DOHH2 (cell line): ENCODE measurements around the gene RBPMS2.
"Not testable (repeated sequence)": the region's sequence is repeated elsewhere in the genome, so short reads cannot be mapped to it uniquely, and the experiment has no call there.

ENCODE experiments used
- H3F3A ChIP-seq: fragments of 200-600 bp; sonication (generic), shearing (Covaris generic); 2 replicates; pipeline ENCODE4 v1.6.0; 2016; ENCODE audit warnings: antibody characterized with exemption, mild to moderate bottlenecking; ENCODE audit not compliant: control insufficient read depth, insufficient read depth
- H3K27ac ChIP-seq: fragments of 200-600 bp; sonication (generic); 2 replicates; pipeline ENCODE4 v1.5.1; 2014; ENCODE audit warnings: low read depth, mild to moderate bottlenecking, low read length, moderate library complexity
- H3K27me3 ChIP-seq: fragments of 200-600 bp; sonication (generic); 2 replicates; pipeline ENCODE4 v1.6.1; 2014; ENCODE audit warnings: mild to moderate bottlenecking, low read length, mixed read lengths; ENCODE audit not compliant: control insufficient read depth
- H3K36me3 ChIP-seq: fragments of 200-600 bp; sonication (generic); 2 replicates; pipeline ENCODE4 v1.6.1; 2014; ENCODE audit warnings: mild to moderate bottlenecking, low read length, moderate library complexity, mixed read lengths; ENCODE audit not compliant: control insufficient read depth
- H3K4me1 ChIP-seq: fragments of 200-600 bp; sonication (generic); 2 replicates; pipeline ENCODE4 v1.6.1; 2014; ENCODE audit warnings: mild to moderate bottlenecking, low read length, mixed read lengths; ENCODE audit not compliant: control insufficient read depth
- H3K4me2 ChIP-seq: fragments of 200-600 bp; sonication (generic); 2 replicates; pipeline ENCODE4 v1.6.0; 2014; ENCODE audit warnings: mild to moderate bottlenecking, low read length, moderate library complexity
- H3K4me3 ChIP-seq: fragments of 200-600 bp; sonication (generic); 2 replicates; pipeline ENCODE4 v1.5.1; 2014; ENCODE audit warnings: mild to moderate bottlenecking, low read length, mixed read lengths
- H3K79me2 ChIP-seq: fragments of 200-600 bp; sonication (generic); 2 replicates; pipeline ENCODE4 v1.6.1; 2014; ENCODE audit warnings: mild to moderate bottlenecking, low read length, mixed read lengths; ENCODE audit not compliant: control insufficient read depth
- H3K9me2 ChIP-seq: fragments of 200-600 bp; sonication (generic); replicated peaks from 2 replicates; pipeline ENCODE4 v1.6.1; 2014; ENCODE audit warnings: mild to moderate bottlenecking, low read length, mixed read lengths; ENCODE audit not compliant: control insufficient read depth
- H3K9me3 ChIP-seq: fragments of 200-600 bp; sonication (generic); 2 replicates; pipeline ENCODE4 v1.6.1; 2014; ENCODE audit warnings: antibody characterized with exemption, low read length, mixed read lengths; ENCODE audit not compliant: control insufficient read depth, insufficient read depth
- H4K20me1 ChIP-seq: fragments of 200-600 bp; sonication (generic); 2 replicates; pipeline ENCODE4 v1.6.0; 2014; ENCODE audit warnings: low read depth, mild to moderate bottlenecking, antibody characterized with exemption, low read length, moderate library complexity; ENCODE audit not compliant: control insufficient read depth, insufficient read depth
- EZH2phosphoT487 ChIP-seq: fragments of 200-600 bp; sonication (generic); IDR thresholded peaks from 2 replicates; pipeline ENCODE4 v1.6.1; 2017; ENCODE audit warnings: borderline replicate concordance, mild to moderate bottlenecking, antibody characterized with exemption, low read length, moderate library complexity, mixed read lengths
- TF ChIP-seq, protein P1 (sequence below): fragments of 200-600 bp; sonication (generic); IDR thresholded peaks from one replicate; pipeline ENCODE4 v1.5.1; 2014; ENCODE audit warnings: antibody characterized with exemption, mild to moderate bottlenecking, low read depth, low read length; ENCODE audit not compliant: poor library complexity, severe bottlenecking

RBPMS2 gene

DNA sequence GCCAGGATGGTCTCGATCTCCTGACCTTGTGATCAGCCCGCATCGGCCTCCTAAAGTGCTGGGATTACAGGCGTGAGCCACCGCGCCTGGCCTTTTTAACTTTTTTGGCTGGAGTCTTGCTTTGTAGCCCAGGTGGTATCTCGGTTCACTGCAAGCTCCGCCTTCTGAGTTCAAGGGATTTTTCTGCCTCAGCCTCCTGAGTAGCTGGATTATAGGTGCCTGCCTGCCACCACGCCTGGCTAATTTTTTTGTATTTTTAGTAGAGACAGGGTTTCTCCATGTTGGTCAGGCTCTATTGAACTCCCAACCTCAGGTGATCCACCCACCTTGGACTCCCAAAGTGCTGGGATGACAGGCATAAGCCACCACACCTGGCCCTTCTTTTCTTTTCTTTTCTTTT is 20.5 kb upstream of the RBPMS2 start:
- H3F3A ChIP-seq, H3K4me2 ChIP-seq, H3K79me2 ChIP-seq, H3K27ac ChIP-seq, H3K9me3 ChIP-seq, H3K4me3 ChIP-seq, H3K36me3 ChIP-seq, H4K20me1 ChIP-seq, H3K9me2 ChIP-seq, H3K4me1 ChIP-seq, H3K27me3 ChIP-seq: not testable (repeated sequence)

DNA sequence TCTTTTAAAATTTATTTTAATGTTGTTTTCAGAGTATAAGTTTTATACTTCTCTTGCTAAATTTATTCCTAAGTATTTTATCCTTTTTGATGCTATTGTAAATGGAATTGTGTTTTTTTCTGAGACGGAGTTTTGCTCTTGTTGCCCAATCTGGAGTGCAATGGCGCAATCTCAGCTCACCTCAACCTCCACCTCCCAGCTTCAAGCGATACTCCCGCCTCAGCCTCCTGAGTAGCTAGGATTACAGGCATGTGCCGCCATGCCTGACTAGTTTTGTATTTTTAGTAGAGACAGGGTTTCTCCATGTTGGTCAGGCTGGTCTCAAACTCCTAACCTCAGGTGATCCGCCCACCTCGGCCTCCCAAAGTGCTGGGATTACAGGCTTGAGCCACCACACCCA is 19.9 kb upstream of the RBPMS2 start:
- not testable (repeated sequence) for H3F3A ChIP-seq, H4K20me1 ChIP-seq, H3K4me3 ChIP-seq, H3K27me3 ChIP-seq, H3K27ac ChIP-seq, H3K36me3 ChIP-seq, H3K4me1 ChIP-seq, H3K9me3 ChIP-seq, H3K79me2 ChIP-seq, H3K9me2 ChIP-seq, H3K4me2 ChIP-seq

DNA sequence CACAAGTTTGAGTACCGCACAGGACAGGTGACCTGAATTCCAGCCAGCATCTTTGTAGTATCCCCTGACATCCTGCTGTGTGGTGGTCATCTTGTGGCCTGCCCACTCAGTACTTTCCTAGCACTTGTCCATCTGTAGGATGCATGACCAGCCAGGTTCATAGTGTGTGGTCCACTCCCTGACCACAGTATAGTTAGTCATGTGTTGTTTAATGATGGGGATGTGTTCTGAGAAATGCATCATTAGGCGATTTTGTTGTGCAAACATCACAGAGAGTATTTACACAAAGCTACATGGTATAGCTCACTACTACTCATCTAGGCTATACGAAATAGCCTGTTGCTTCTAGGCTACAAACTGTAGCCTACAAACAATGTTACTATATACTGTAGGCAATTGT is 16.9 kb upstream of the RBPMS2 start:
- Histone ChIP-seq H3K27me3 (no peaks in the 10 kb centered on the region), H3K9me2 (no peaks in the 10 kb centered on the region), H3K79me2 (no peaks in the 10 kb centered on the region), H3K4me1 (no peaks in the 10 kb centered on the region), H3K27ac (no peak overlapping the region), H4K20me1 (no peaks in the 10 kb centered on the region), H3K9me3 (no peaks in the 10 kb centered on the region), H3F3A (no peaks in the 10 kb centered on the region), H3K4me2 (no peak overlapping the region), H3K4me3 (no peak overlapping the region), H3K36me3 (no peaks in the 10 kb centered on the region)
- TF ChIP-seq EZH2phosphoT487: no peak
- TF ChIP-seq, protein P1, sequence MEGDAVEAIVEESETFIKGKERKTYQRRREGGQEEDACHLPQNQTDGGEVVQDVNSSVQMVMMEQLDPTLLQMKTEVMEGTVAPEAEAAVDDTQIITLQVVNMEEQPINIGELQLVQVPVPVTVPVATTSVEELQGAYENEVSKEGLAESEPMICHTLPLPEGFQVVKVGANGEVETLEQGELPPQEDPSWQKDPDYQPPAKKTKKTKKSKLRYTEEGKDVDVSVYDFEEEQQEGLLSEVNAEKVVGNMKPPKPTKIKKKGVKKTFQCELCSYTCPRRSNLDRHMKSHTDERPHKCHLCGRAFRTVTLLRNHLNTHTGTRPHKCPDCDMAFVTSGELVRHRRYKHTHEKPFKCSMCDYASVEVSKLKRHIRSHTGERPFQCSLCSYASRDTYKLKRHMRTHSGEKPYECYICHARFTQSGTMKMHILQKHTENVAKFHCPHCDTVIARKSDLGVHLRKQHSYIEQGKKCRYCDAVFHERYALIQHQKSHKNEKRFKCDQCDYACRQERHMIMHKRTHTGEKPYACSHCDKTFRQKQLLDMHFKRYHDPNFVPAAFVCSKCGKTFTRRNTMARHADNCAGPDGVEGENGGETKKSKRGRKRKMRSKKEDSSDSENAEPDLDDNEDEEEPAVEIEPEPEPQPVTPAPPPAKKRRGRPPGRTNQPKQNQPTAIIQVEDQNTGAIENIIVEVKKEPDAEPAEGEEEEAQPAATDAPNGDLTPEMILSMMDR: no peak

DNA sequence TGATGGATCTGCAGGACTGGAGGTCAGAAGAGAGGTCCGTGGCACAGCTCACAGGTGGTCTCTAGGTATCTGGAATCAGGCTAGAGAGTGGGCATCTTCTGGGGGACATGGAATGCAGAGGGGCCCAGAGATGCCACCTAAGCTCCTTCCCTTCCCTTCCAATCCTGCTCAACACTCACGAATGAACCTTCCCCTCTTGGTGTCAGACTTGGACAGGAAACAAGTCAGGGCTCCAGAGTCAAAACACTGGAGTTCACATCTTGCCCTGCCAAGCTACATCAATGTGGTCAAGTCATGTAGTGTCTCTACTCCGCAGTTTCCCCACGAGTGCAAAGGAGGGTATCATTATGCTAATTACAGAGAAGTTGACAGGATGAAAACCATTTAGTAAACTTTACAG is 16.0 kb upstream of the RBPMS2 start:
- Histone ChIP-seq H3K27me3 (no peaks in the 10 kb centered on the region), H3F3A (no peaks in the 10 kb centered on the region), H3K36me3 (no peaks in the 10 kb centered on the region), H3K9me3 (no peaks in the 10 kb centered on the region), H3K4me2 (no peak overlapping the region), H3K9me2 (no peaks in the 10 kb centered on the region), H3K79me2 (no peaks in the 10 kb centered on the region), H4K20me1 (no peaks in the 10 kb centered on the region), H3K4me3 (no peak overlapping the region), H3K4me1 (no peaks in the 10 kb centered on the region), H3K27ac (no peak overlapping the region)
- TF ChIP-seq, protein P1: no peak
- TF ChIP-seq EZH2phosphoT487: no peak
